H1 (cell line): ENCODE results near the gene IFI44L. TPM values are rescaled to one million over a fixed set of nuclear protein-coding genes. Genes with fewer than 3 reads are reported as not detected.

Experiments
- CTCF ChIA-PET: fragments of 300-600 bp; sonication (Branson Sonifier 250); formaldehyde crosslinking; loops from one replicate; lab custom pipeline; 2021; ENCODE audit not compliant: partially characterized antibody; lab: Charles Lee
- POLR2A ChIA-PET: fragments of 300-600 bp; sonication (Branson Sonifier 250); formaldehyde crosslinking; loops from one replicate; lab custom pipeline; 2021; ENCODE audit warnings: inconsistent platforms; ENCODE audit not compliant: partially characterized antibody; lab: Charles Lee
- DNase-seq, 2 experiments: peaks; one replicate each; pipeline versions ENCODE4 v3.0.0 to v3.0.0-alpha.2; 2010 to 2022; ENCODE audit warnings: low spot score in 2 of 2, low read depth in 1 of 2, mixed read lengths in 1 of 2
- FAIRE-seq: peaks from 2 replicates; lab custom pipeline; 2011; peaks lifted over from hg19 to GRCh38; lab: Jason Lieb, UNC
- H2AFZ ChIP-seq: 2 replicates; pipeline ENCODE4 v1.8.1; 2012; ENCODE audit warnings: low read length, inconsistent platforms
- H2AK5ac ChIP-seq: 2 replicates; pipeline ENCODE4 v1.6.1; 2013; ENCODE audit warnings: low read depth, low read length
- H2BK120ac ChIP-seq: replicated peaks from 2 replicates; pipeline ENCODE3; 2013; ENCODE audit warnings: low read depth, low read length, inconsistent platforms
- H2BK12ac ChIP-seq: 2 replicates; pipeline ENCODE4 v1.6.1; 2013; ENCODE audit warnings: low read depth, low read length
- H2BK15ac ChIP-seq: 2 replicates; pipeline ENCODE4 v1.6.1; 2013; ENCODE audit warnings: low read length
- H2BK20ac ChIP-seq: 2 replicates; pipeline ENCODE4 v1.6.1; 2013; ENCODE audit warnings: low read length
- H2BK5ac ChIP-seq: 2 replicates; pipeline ENCODE4 v1.6.1; 2013; ENCODE audit warnings: low read depth, low read length
- H3K14ac ChIP-seq: 2 replicates; pipeline ENCODE4 v1.6.1; 2013; ENCODE audit warnings: inconsistent platforms; ENCODE audit not compliant: insufficient read length
- H3K18ac ChIP-seq: 2 replicates; pipeline ENCODE4 v1.6.1; 2013; ENCODE audit warnings: low read length; ENCODE audit errors: extremely low read depth
- H3K23ac ChIP-seq: 2 replicates; pipeline ENCODE4 v1.6.1; 2013; ENCODE audit warnings: inconsistent platforms; ENCODE audit not compliant: insufficient read length
- H3K23me2 ChIP-seq: 2 replicates; pipeline ENCODE4 v1.6.1; 2013; ENCODE audit warnings: low read depth, low read length
- H3K27ac ChIP-seq: 2 replicates; pipeline ENCODE4 v1.6.1; 2011; ENCODE audit warnings: low read depth, low read length, inconsistent platforms
- H3K27me3 ChIP-seq, 4 experiments: replicated peaks in 1 of 4; 1 replicate in 1 of 4; 2 replicates in 3 of 4; pipeline versions ENCODE4 v1.6.1 to v1.8.1; 2011 to 2013; ENCODE audit warnings: low read length in 3 of 4, mild to moderate bottlenecking in 3 of 4, inconsistent platforms in 2 of 4, mixed read lengths in 2 of 4, moderate library complexity in 1 of 4; ENCODE audit not compliant: control insufficient read depth in 3 of 4, insufficient read depth in 3 of 4; ENCODE audit errors: extremely low read depth in 1 of 4
- H3K36me3 ChIP-seq, 4 experiments: 2 replicates each; pipeline versions ENCODE4 v1.6.1 to v1.8.1; 2011 to 2013; ENCODE audit warnings: mild to moderate bottlenecking in 4 of 4, low read length in 3 of 4, moderate library complexity in 2 of 4, control low read depth in 1 of 4, inconsistent platforms in 1 of 4; ENCODE audit not compliant: insufficient read depth in 4 of 4, control insufficient read depth in 2 of 4
- H3K4ac ChIP-seq: replicated peaks from 2 replicates; pipeline ENCODE3; 2013; ENCODE audit warnings: low read length, low read depth, mixed read lengths, inconsistent platforms; ENCODE audit not compliant: insufficient read length
- H3K4me1 ChIP-seq, 4 experiments: replicated peaks in 1 of 4; 1 replicate in 1 of 4; 2 replicates in 3 of 4; pipeline versions ENCODE4 v1.6.1 to v1.8.1; 2011 to 2013; ENCODE audit warnings: low read length in 3 of 4, inconsistent platforms in 2 of 4, mixed read lengths in 1 of 4; ENCODE audit not compliant: insufficient read depth in 4 of 4, control insufficient read depth in 3 of 4
- H3K4me2 ChIP-seq, 2 experiments: 2 replicates each; pipeline versions ENCODE4 v1.6.1 to v1.8.1; 2011 to 2013; ENCODE audit warnings: low read depth in 2 of 2, low read length in 2 of 2, control low read depth in 1 of 2, inconsistent platforms in 1 of 2, mild to moderate bottlenecking in 1 of 2; ENCODE audit not compliant: insufficient read depth in 1 of 2
- H3K4me3 ChIP-seq, 4 experiments: fragments of 200-600, 300-600 bp in 1 of 4; sonication (generic), shearing (Covaris generic), sonication (Bioruptor Twin) in 1 of 4; 2 replicates each; pipeline versions ENCODE4 v1.5.1 to v1.8.1; 2011 to 2016; ENCODE audit warnings: low read length in 4 of 4, low read depth in 3 of 4, control low read depth in 2 of 4, inconsistent platforms in 2 of 4, mild to moderate bottlenecking in 2 of 4, mixed read lengths in 1 of 4, moderate library complexity in 1 of 4; ENCODE audit not compliant: insufficient read depth in 2 of 4; ENCODE audit errors: extremely low read depth in 1 of 4
- H3K56ac ChIP-seq: replicated peaks from 2 replicates; pipeline ENCODE3; 2013; ENCODE audit warnings: low read depth, mild to moderate bottlenecking, mixed read lengths, low read length, inconsistent platforms; ENCODE audit not compliant: insufficient read length
- H3K79me1 ChIP-seq: 2 replicates; pipeline ENCODE4 v1.6.1; 2013; ENCODE audit warnings: low read depth, low read length, control low read depth
- H3K79me2 ChIP-seq, 2 experiments: 2 replicates each; pipeline versions ENCODE4 v1.6.1 to v1.8.1; 2012 to 2013; ENCODE audit warnings: low read length in 2 of 2, mild to moderate bottlenecking in 2 of 2, inconsistent platforms in 1 of 2; ENCODE audit not compliant: insufficient read depth in 2 of 2, control insufficient read depth in 1 of 2
- H3K9ac ChIP-seq, 4 experiments: replicated peaks in 1 of 4; 1 replicate in 1 of 4; 2 replicates in 3 of 4; pipeline versions ENCODE4 v1.6.1 to v1.8.1; 2011 to 2013; ENCODE audit warnings: low read depth in 3 of 4, low read length in 3 of 4, control low read depth in 2 of 4, mild to moderate bottlenecking in 2 of 4, moderate library complexity in 2 of 4, inconsistent platforms in 1 of 4; ENCODE audit errors: extremely low read depth in 1 of 4
- H3K9me3 ChIP-seq, 2 experiments: 2 replicates each; pipeline versions ENCODE4 v1.6.1 to v1.8.1; 2012 to 2013; ENCODE audit warnings: mild to moderate bottlenecking in 2 of 2, moderate library complexity in 2 of 2, control low read depth in 1 of 2, inconsistent platforms in 1 of 2, low read depth in 1 of 2, low read length in 1 of 2, mixed read lengths in 1 of 2; ENCODE audit not compliant: insufficient read depth in 2 of 2
- H4K20me1 ChIP-seq, 2 experiments: replicated peaks in 1 of 2; 2 replicates each; pipeline versions ENCODE3 to v1.8.1; 2011 to 2013; ENCODE audit warnings: inconsistent platforms in 2 of 2, low read length in 2 of 2, mild to moderate bottlenecking in 1 of 2; ENCODE audit not compliant: insufficient read depth in 2 of 2, control insufficient read depth in 1 of 2
- H4K5ac ChIP-seq: 2 replicates; pipeline ENCODE4 v1.6.1; 2013; ENCODE audit warnings: low read length, low read depth, mixed read lengths, inconsistent platforms; ENCODE audit not compliant: insufficient read length
- H4K8ac ChIP-seq: 2 replicates; pipeline ENCODE4 v1.8.0; 2013; ENCODE audit warnings: mild to moderate bottlenecking, moderate library complexity, low read length, inconsistent platforms; ENCODE audit not compliant: insufficient read depth; ENCODE audit errors: extremely low read depth
- H4K91ac ChIP-seq: replicated peaks from 2 replicates; pipeline ENCODE3; 2013; ENCODE audit warnings: low read length, mixed read lengths, inconsistent platforms; ENCODE audit not compliant: insufficient read length
- ASH2L ChIP-seq: fragments of 200-600, 300-600 bp; sonication (generic); IDR thresholded peaks from one replicate; pipeline ENCODE4 v1.7.1; 2017; ENCODE audit warnings: low read length
- BCL11A ChIP-seq, 2 experiments: IDR thresholded peaks; one replicate each; pipeline ENCODE4 v1.6.1; 2011; ENCODE audit warnings: low read depth in 2 of 2, low read length in 2 of 2, mild to moderate bottlenecking in 2 of 2
- CHD2 ChIP-seq: IDR thresholded peaks from 2 replicates; pipeline ENCODE4 v1.6.1; 2012; ENCODE audit warnings: low read length, improper control_type of control experiment
- EGR1 ChIP-seq: IDR thresholded peaks from 2 replicates; pipeline ENCODE4 v1.6.1; 2011; ENCODE audit warnings: low read depth, low read length, borderline replicate concordance
- PHF8 ChIP-seq: fragments of 200-600 bp; sonication (generic); conservative IDR thresholded peaks from 2 replicates; pipeline ENCODE4 v1.7.1; 2012; ENCODE audit warnings: low read depth, mild to moderate bottlenecking, inconsistent platforms, low read length, moderate library complexity
- POLR2A ChIP-seq, 2 experiments: IDR thresholded peaks; 1 replicate in 1 of 2; 2 replicates in 1 of 2; pipeline ENCODE4 v1.6.1; 2011; ENCODE audit warnings: low read depth in 2 of 2, low read length in 2 of 2, mild to moderate bottlenecking in 2 of 2; ENCODE audit errors: control extremely low read depth in 1 of 2
- RNF2 ChIP-seq: fragments of 200-900, 300-1000 bp; sonication (generic); IDR thresholded peaks from 2 replicates; pipeline ENCODE4 v1.7.1; 2016; ENCODE audit warnings: borderline replicate concordance, low read depth, mild to moderate bottlenecking, antibody characterized with exemption, low read length; ENCODE audit not compliant: poor library complexity, severe bottlenecking; ENCODE audit errors: missing control alignments
- SAP30 ChIP-seq: fragments of 300-600 bp; sonication (generic); IDR thresholded peaks from 2 replicates; pipeline ENCODE4 v1.7.1; 2012; ENCODE audit warnings: low read length, moderate library complexity, mild to moderate bottlenecking, inconsistent platforms; ENCODE audit not compliant: insufficient read depth, insufficient replicate concordance
- TAF7 ChIP-seq: optimal IDR thresholded peaks from 2 replicates; pipeline ENCODE3; 2011; ENCODE audit warnings: low read depth, mild to moderate bottlenecking, inconsistent platforms, low read length, moderate library complexity, borderline replicate concordance
- TCF12 ChIP-seq: IDR thresholded peaks from 2 replicates; pipeline ENCODE4 v1.6.1; 2011; ENCODE audit warnings: low read depth, mild to moderate bottlenecking, low read length
- WGBS, 2 experiments: shearing (Covaris generic) in 1 of 2; methylation state at CpG; one replicate each; pipeline versions ENCODE4 v1.1.6 to v1.1.7; 2013 to 2015; ENCODE audit warnings: low lambda C conversion rate in 2 of 2, mixed read lengths in 2 of 2, inconsistent platforms in 1 of 2, low coverage in 1 of 2, missing lambda C conversion rate in 1 of 2; ENCODE audit not compliant: insufficient replicate concordance in 2 of 2, insufficient coverage in 1 of 2, insufficient read length in 1 of 2; ENCODE audit errors: extremely low coverage in 1 of 2, missing lambda C conversion rate in 1 of 2; 5-methylcytosine and 5-hydroxymethylcytosine counted together
- polyA plus RNA-seq, 7 experiments: library from polyadenylated mRNA; depleted of rRNA in 3 of 7; stranded (reverse) in 5 of 7; unstranded in 2 of 7; fragments of >200 nt in 5 of 7; fragments of 200-250 nt in 2 of 7; gene quantifications; 1 replicate in 5 of 7; 2 replicates in 1 of 7; 4 replicates in 1 of 7; pipeline versions ENCODE4 v1.2.1 to v1.2.3, GENCODE V29; 2011 to 2013; ENCODE audit warnings: missing spikeins in 2 of 7, mixed read lengths in 2 of 7
- total RNA-seq: library from RNA; stranded (reverse); fragmentation: NEBNext Ultra II Directional; extraction: Animal tissue kit (Norgen Biotek cat#: 25700); gene quantifications from 2 replicates; pipeline ENCODE4 v1.2.1, GENCODE V29; 2021
- TF ChIP-seq, protein P1 (sequence below): IDR thresholded peaks from 2 replicates; pipeline ENCODE4 v1.6.1; 2012; ENCODE audit warnings: low read length, inconsistent platforms

Gene IFI44L
- total and polyA plus RNA-seq, 2 of the 8 experiments (the other 6 are each of a cell fraction or from before 2014, with no cell fraction given): not detected

GRCh38 chr1:78601068-78601467, 19.2 kb upstream of the IFI44L start:
- no peak overlapping the region for H3K4ac ChIP-seq
- no peak overlapping the region for H2BK20ac ChIP-seq
- no peak overlapping the region for H3K4me2 ChIP-seq
- no peak overlapping the region for H3K18ac ChIP-seq
- H3K9ac ChIP-seq: no peak overlapping the region
- FAIRE-seq (no peak), DNase-seq (no peak)
- no peaks in the 10 kb centered on the region for H3K27me3 ChIP-seq
- no peak overlapping the region for H3K14ac ChIP-seq
- H3K36me3 ChIP-seq: no peaks in the 10 kb centered on the region
- no peaks in the 10 kb centered on the region for H3K23me2 ChIP-seq
- no peaks in the 10 kb centered on the region for H3K9me3 ChIP-seq
- POLR2A ChIA-PET: no interaction called here
- H2BK5ac ChIP-seq: no peak overlapping the region
- no peaks in the 10 kb centered on the region for H3K79me1 ChIP-seq
- 78% methylated on average over 1 of the region's 1 CpG; no CpG with 5 or more reads in 1 of the 2 experiments for WGBS, 2 experiments
- no peak overlapping the region for H3K56ac ChIP-seq
- CTCF ChIA-PET: interaction anchor here (0.9 to 3.9 kb wide), 4 partner anchors 15 to 469 kb away, joined by 3 to 19 read pairs (median 4); no protein-coding TSS in a partner anchor
- H3K23ac ChIP-seq: no peak overlapping the region
- no peak overlapping the region for H2BK12ac ChIP-seq
- TF ChIP-seq EGR1: no peak
- TF ChIP-seq TCF12: no peak
- no peak for TF ChIP-seq PHF8
- TF ChIP-seq SAP30: no peak
- TF ChIP-seq TAF7: no peak
- TF ChIP-seq, protein P1, sequence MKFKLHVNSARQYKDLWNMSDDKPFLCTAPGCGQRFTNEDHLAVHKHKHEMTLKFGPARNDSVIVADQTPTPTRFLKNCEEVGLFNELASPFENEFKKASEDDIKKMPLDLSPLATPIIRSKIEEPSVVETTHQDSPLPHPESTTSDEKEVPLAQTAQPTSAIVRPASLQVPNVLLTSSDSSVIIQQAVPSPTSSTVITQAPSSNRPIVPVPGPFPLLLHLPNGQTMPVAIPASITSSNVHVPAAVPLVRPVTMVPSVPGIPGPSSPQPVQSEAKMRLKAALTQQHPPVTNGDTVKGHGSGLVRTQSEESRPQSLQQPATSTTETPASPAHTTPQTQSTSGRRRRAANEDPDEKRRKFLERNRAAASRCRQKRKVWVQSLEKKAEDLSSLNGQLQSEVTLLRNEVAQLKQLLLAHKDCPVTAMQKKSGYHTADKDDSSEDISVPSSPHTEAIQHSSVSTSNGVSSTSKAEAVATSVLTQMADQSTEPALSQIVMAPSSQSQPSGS: no peak
- no peak for TF ChIP-seq RNF2
- no peak for TF ChIP-seq ASH2L
- no peak for TF ChIP-seq CHD2
- TF ChIP-seq BCL11A (IDR thresholded peaks at IDR 0.05; ENCODE audit: low read depth in 2 of 2, low read length in 2 of 2): no peak
- TF ChIP-seq POLR2A (IDR thresholded peaks at IDR 0.05; ENCODE audit: control extremely low read depth in 1 of 2, low read depth in 2 of 2, low read length in 2 of 2): no peak
- H4K91ac ChIP-seq: no peak overlapping the region
- H2BK120ac ChIP-seq: no peak overlapping the region
- H3K4me1 ChIP-seq: no peaks in the 10 kb centered on the region; a peak in 1 of 7 replicates
- H2AK5ac ChIP-seq: no peak overlapping the region
- H4K5ac ChIP-seq: no peak overlapping the region
- no peak overlapping the region for H2AFZ ChIP-seq
- H3K79me2 ChIP-seq: no peaks in the 10 kb centered on the region
- H3K4me3 ChIP-seq: no peak overlapping the region
- no peak overlapping the region for H4K8ac ChIP-seq
- H2BK15ac ChIP-seq: no peak overlapping the region
- no peaks in the 10 kb centered on the region for H4K20me1 ChIP-seq
- no peak overlapping the region for H3K27ac ChIP-seq
